GM19035 (cell line): ENCODE results near the gene SIRT7.

ENCODE experiments used
- ATAC-seq: cut with Tn5 transposase; IDR thresholded peaks from one replicate; pipeline ENCODE4 v1.9.1; 2021; ENCODE audit not compliant: unreplicated experiment

The SIRT7 gene

GRCh38 chr17:81917565-81918332, at the start of gene SIRT7:
Gene SIRT7 (minus strand): TSS chr17:81918176. CDS start chr17:81918131, 45 bp downstream.
- peak; percentile 74 for ATAC-seq

- ATAC-seq: no peak
Observed at GRCh38 chr17:81967244-81967532, 49.2 kb upstream of the SIRT7 start.

- no peak for ATAC-seq
Observed at GRCh38 chr17:81966343-81967243, 48.6 kb upstream of the SIRT7 start.

GRCh38 chr17:81964081-81964849, 46.3 kb upstream of the SIRT7 start:
- ATAC-seq: no peak

GRCh38 chr17:81962499-81963441, 44.8 kb upstream of the SIRT7 start:
- no peak for ATAC-seq

- ATAC-seq: no peak
Observed at GRCh38 chr17:81961521-81962498, 43.8 kb upstream of the SIRT7 start.

GRCh38 chr17:81961087-81961511, 43.1 kb upstream of the SIRT7 start, which contains the start of gene NOTUM:
Gene NOTUM (minus strand): TSS chr17:81961187. CDS start chr17:81960909, 278 bp downstream.
- ATAC-seq: no peak

- ATAC-seq: no peak
Observed at GRCh38 chr17:81960130-81960958, 42.4 kb upstream of the SIRT7 start.

- no peak for ATAC-seq
Observed at GRCh38 chr17:81959362-81960129, 41.6 kb upstream of the SIRT7 start.

GRCh38 chr17:81958633-81959342, 40.8 kb upstream of the SIRT7 start:
- no peak for ATAC-seq

GRCh38 chr17:81957691-81958432, 39.9 kb upstream of the SIRT7 start:
- ATAC-seq: no peak

- no peak for ATAC-seq
Observed at GRCh38 chr17:81956607-81957589, 38.9 kb upstream of the SIRT7 start.

GRCh38 chr17:81955756-81956544, 38.0 kb upstream of the SIRT7 start:
- ATAC-seq: no peak

- no peak for ATAC-seq
Observed at GRCh38 chr17:81955058-81955681, 37.2 kb upstream of the SIRT7 start.
